Activated CD8-positive, alpha-beta memory T cell treated with anti-CD3 and anti-CD28 coated beads, Interleukin-2, amount 50 U/mL, for 4 hours (primary cell): ENCODE data around the gene GPAT3.

Source experiments
- DNase-seq: peaks from one replicate; pipeline ENCODE4 v3.0.0-alpha.2; 2020

Gene GPAT3

GRCh38 chr4:83651846-83652245 lies 115.9 kb downstream of the GPAT3 start:
- DNase-seq, result no peak
